Tongue (tissue), 2 donors: Measurements from ENCODE around the gene MECP2. TPM values are rescaled to one million over a fixed set of nuclear protein-coding genes. Genes with fewer than 3 reads are reported as not detected.
"Not testable (repeated sequence)": the region's sequence is repeated elsewhere in the genome, so short reads cannot be mapped to it uniquely, and the experiment has no call there.

ENCODE experiments used
- DNase-seq: peaks from one replicate; pipeline ENCODE4 v3.0.0-alpha.2; 2015
- total RNA-seq: library from RNA; depleted of rRNA; stranded (reverse); fragments of >200 nt; gene quantifications from one replicate; pipeline ENCODE4 v1.2.3, GENCODE V29; 2014

MECP2 gene
- total RNA-seq, 1 donor from 2014 or later: 37.5 TPM

GRCh38 chrX:154016366-154017076 lies 81.0 kb downstream of the MECP2 start:
- no peak for DNase-seq

- DNase-seq: no peak
These were observed 81.8 kb downstream of the MECP2 start for GRCh38 chrX:154015581-154016264.

- DNase-seq: no peak
These were observed 82.8 kb downstream of the MECP2 start for GRCh38 chrX:154014429-154015380.

GRCh38 chrX:154013614-154014360 lies 83.7 kb downstream of the MECP2 start:
- DNase-seq: peak; percentile 70

GRCh38 chrX:154013001-154013421 lies 84.5 kb downstream of the MECP2 start:
- DNase-seq: no peak

GRCh38 chrX:154012336-154012991 lies 85.1 kb downstream of the MECP2 start:
- no peak for DNase-seq

- no peak for DNase-seq
These were observed 85.9 kb downstream of the MECP2 start for GRCh38 chrX:154011376-154012335.

- no peak for DNase-seq
These were observed 87.0 kb downstream of the MECP2 start for GRCh38 chrX:154010330-154011087.

- DNase-seq: no peak
These were observed 89.0 kb downstream of the MECP2 start for GRCh38 chrX:154008521-154008920.

- DNase-seq: no peak
These were observed 90.6 kb downstream of the MECP2 start for GRCh38 chrX:154006947-154007346.

GRCh38 chrX:154004315-154004714 lies 93.2 kb downstream of the MECP2 start:
- no peak for DNase-seq

- peak; percentile 40 for DNase-seq
These were observed 95.2 kb downstream of the MECP2 start for GRCh38 chrX:154002215-154002719.

GRCh38 chrX:154000051-154000450 lies 97.5 kb downstream of the MECP2 start:
- no peak for DNase-seq

- no peak for DNase-seq
These were observed 98.0 kb downstream of the MECP2 start for GRCh38 chrX:153999359-154000037.

GRCh38 chrX:153995504-153995903 lies 102.0 kb downstream of the MECP2 start:
- no peak for DNase-seq

GRCh38 chrX:153994398-153994797 lies 103.1 kb downstream of the MECP2 start:
- DNase-seq: not testable (repeated sequence)

- no peak for DNase-seq
These were observed 103.5 kb downstream of the MECP2 start for GRCh38 chrX:153993978-153994377.

GRCh38 chrX:153993079-153993478 lies 104.4 kb downstream of the MECP2 start:
- no peak for DNase-seq

- no peak for DNase-seq
These were observed 105.3 kb downstream of the MECP2 start for GRCh38 chrX:153992180-153992579.
